A673 (cell line): ENCODE data around the gene FPR2. TPM values are rescaled to one million over a fixed set of nuclear protein-coding genes. Genes with fewer than 3 reads are reported as not detected.

Experiments
- BruUV-seq: library from RNA; stranded (reverse); fragments of 400-500 nt; replicated peaks from 2 replicates; lab custom pipeline; 2021; lab: Mats Ljungman, UMichigan
- CTCF ChIA-PET: fragments of 300-600 bp; sonication (Branson Sonifier 250); formaldehyde crosslinking; loops from one replicate; lab custom pipeline; 2022; ENCODE audit warnings: antibody characterized with exemption; lab: Charles Lee
- POLR2A ChIA-PET: fragments of 300-600 bp; sonication (Branson Sonifier 250); formaldehyde crosslinking; loops from one replicate; lab custom pipeline; 2022; ENCODE audit warnings: antibody characterized with exemption; ENCODE audit not compliant: low non-redundant PET; lab: Charles Lee
- DNase-seq: peaks from one replicate; pipeline ENCODE4 v3.0.0-alpha.2; 2015; ENCODE audit warnings: low spot score
- H3K27ac ChIP-seq: fragments of 200-600 bp; sonication (generic); 2 replicates; pipeline ENCODE4 v1.5.1; 2016; ENCODE audit warnings: mixed run types, low read depth, mild to moderate bottlenecking, mixed read lengths, antibody characterized with exemption, low read length; ENCODE audit not compliant: poor library complexity, severe bottlenecking
- H3K27me3 ChIP-seq: fragments of 200-600 bp; sonication (generic); replicated peaks from 2 replicates; pipeline ENCODE4 v1.6.1; 2017; ENCODE audit warnings: mixed run types, low read depth, mild to moderate bottlenecking, mixed read lengths, antibody characterized with exemption, low read length; ENCODE audit not compliant: insufficient read depth, poor library complexity
- H3K36me3 ChIP-seq: fragments of 200-600 bp; sonication (generic); 2 replicates; pipeline ENCODE4 v1.6.1; 2016; ENCODE audit warnings: mixed run types, mild to moderate bottlenecking, mixed read lengths, antibody characterized with exemption, low read length; ENCODE audit not compliant: insufficient read depth, poor library complexity, severe bottlenecking
- H3K4me1 ChIP-seq: fragments of 200-600 bp; sonication (generic); 2 replicates; pipeline ENCODE4 v1.6.1; 2017; ENCODE audit warnings: mixed run types, mild to moderate bottlenecking, mixed read lengths, antibody characterized with exemption, low read length; ENCODE audit not compliant: insufficient read depth, poor library complexity, severe bottlenecking
- H3K4me3 ChIP-seq: fragments of 200-600 bp; sonication (generic); 2 replicates; pipeline ENCODE4 v1.5.1; 2016; ENCODE audit warnings: low read depth, mixed run types, mild to moderate bottlenecking, mixed read lengths, low read length; ENCODE audit not compliant: poor library complexity, severe bottlenecking
- H3K9me3 ChIP-seq: fragments of 200-600 bp; sonication (generic); 2 replicates; pipeline ENCODE4 v1.6.1; 2016; ENCODE audit warnings: mixed run types, low read depth, mild to moderate bottlenecking, mixed read lengths, antibody characterized with exemption, low read length; ENCODE audit not compliant: poor library complexity, severe bottlenecking
- EZH2 ChIP-seq: fragments of 200-600 bp; sonication (generic); IDR thresholded peaks from 2 replicates; pipeline ENCODE4 v1.6.1; 2017; ENCODE audit warnings: borderline replicate concordance, low read depth, mild to moderate bottlenecking, mixed read lengths, antibody characterized with exemption, low read length; ENCODE audit not compliant: poor library complexity, severe bottlenecking
- intact Hi-C: fragments of 100-400 bp; cut with micrococcal nuclease; formaldehyde crosslinking; loops from one replicate; pipeline ENCODE4 v1.10.0; 2022; ENCODE audit not compliant: unreplicated experiment
- total RNA-seq: library from RNA; stranded (reverse); gene quantifications from 2 replicates; pipeline ENCODE4 v1.2.3, GENCODE V29; 2021
- TF ChIP-seq, protein P1 (sequence below): fragments of 300-800, 200-600 bp; sonication (generic); conservative IDR thresholded peaks from 2 replicates; pipeline ENCODE4 v1.5.1; 2017; ENCODE audit warnings: low read depth, mild to moderate bottlenecking, antibody characterized with exemption, low read length, moderate library complexity, mixed read lengths

FPR2 gene
- total RNA-seq, 1 experiment from 2014 or later = not detected

DNA sequence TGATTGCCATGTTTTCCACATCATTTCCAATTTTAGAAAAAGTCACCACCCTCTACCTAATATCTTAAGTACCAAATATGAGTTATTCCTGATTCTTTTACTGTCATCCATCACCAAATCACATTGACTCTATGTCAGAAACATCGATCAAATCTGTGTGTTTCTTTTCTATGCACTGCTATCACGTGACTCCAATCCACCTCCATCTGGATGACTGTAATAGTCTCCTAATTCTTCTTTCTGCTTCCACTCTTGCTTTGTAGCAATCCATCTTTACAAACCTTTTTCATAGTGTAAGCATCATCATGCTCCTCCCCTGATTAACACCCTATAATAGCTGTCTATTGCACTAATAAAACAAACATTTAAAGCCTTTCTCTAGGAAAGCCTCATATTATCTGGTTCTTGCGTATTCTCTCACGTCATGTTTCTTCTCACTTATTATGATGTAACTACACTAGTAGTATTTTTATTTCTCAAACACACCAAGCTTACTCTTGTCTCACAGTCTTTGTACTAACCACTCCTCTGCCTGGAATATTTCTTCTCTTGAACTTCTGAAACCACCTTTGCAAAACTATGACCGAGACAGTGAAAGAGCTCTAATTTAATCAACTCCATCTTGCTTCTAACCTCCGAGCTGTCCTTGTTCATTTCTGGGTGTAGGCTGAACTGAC lies 23.3 kb downstream of the FPR2 start:
- BruUV-seq = no TSS peak
- no peak overlapping the region for H3K27ac ChIP-seq
- H3K27me3 ChIP-seq = peaks cover 37% of the 10 kb centered on the region
- no peaks in the 10 kb centered on the region for H3K36me3 ChIP-seq
- no peaks in the 10 kb centered on the region for H3K4me1 ChIP-seq
- ChIA-PET CTCF (interaction anchor here (1.1 kb wide), 1 partner anchor 24 kb away, joined by 3 read pairs; no protein-coding TSS in a partner anchor), POLR2A (no interaction called here)
- H3K4me3 ChIP-seq = no peak overlapping the region
- TF ChIP-seq, protein P1, sequence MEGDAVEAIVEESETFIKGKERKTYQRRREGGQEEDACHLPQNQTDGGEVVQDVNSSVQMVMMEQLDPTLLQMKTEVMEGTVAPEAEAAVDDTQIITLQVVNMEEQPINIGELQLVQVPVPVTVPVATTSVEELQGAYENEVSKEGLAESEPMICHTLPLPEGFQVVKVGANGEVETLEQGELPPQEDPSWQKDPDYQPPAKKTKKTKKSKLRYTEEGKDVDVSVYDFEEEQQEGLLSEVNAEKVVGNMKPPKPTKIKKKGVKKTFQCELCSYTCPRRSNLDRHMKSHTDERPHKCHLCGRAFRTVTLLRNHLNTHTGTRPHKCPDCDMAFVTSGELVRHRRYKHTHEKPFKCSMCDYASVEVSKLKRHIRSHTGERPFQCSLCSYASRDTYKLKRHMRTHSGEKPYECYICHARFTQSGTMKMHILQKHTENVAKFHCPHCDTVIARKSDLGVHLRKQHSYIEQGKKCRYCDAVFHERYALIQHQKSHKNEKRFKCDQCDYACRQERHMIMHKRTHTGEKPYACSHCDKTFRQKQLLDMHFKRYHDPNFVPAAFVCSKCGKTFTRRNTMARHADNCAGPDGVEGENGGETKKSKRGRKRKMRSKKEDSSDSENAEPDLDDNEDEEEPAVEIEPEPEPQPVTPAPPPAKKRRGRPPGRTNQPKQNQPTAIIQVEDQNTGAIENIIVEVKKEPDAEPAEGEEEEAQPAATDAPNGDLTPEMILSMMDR = no peak
- TF ChIP-seq EZH2 = no peak
- no peaks in the 10 kb centered on the region for H3K9me3 ChIP-seq
- intact Hi-C loops = no loop called here
- no peak for DNase-seq

DNA sequence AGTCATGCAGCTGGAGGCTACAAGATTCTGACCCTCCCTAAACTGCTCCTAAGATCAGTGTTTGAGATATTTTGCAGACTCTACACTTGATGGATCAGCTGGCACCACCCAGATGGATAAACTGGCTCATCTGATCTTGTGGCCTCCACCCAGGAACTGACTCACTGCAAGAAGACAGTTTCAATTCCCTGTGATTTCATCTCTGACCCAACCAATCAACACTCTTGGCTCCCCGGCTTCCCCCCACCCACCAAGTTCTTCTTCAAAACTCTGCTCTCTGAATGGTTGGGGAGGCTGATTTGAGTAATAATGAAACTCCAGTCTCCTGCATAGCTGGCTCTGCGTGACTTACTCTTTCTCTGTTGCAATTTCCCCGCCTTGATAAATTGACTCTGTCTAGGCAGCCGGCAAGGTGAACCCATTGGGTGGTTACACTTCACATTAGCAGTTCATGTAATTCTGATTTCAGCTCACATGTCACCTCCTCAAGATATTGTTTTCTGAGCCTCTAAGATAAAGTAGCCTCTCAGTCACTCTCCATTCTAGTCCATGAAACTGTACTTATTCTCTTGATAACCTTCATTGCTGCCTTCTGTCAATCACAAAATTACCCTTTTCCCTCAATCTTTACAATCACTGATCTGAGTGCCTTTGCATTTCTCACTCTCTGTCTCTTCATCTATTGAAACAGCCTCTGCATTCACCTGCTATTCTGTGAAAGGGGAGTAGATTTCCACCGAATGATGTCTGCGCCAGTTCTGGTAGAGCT lies 24.1 kb downstream of the FPR2 start:
- CTCF ChIA-PET = interaction anchor here (1.1 kb wide), 1 partner anchor 24 kb away, joined by 3 read pairs; no protein-coding TSS in a partner anchor

DNA sequence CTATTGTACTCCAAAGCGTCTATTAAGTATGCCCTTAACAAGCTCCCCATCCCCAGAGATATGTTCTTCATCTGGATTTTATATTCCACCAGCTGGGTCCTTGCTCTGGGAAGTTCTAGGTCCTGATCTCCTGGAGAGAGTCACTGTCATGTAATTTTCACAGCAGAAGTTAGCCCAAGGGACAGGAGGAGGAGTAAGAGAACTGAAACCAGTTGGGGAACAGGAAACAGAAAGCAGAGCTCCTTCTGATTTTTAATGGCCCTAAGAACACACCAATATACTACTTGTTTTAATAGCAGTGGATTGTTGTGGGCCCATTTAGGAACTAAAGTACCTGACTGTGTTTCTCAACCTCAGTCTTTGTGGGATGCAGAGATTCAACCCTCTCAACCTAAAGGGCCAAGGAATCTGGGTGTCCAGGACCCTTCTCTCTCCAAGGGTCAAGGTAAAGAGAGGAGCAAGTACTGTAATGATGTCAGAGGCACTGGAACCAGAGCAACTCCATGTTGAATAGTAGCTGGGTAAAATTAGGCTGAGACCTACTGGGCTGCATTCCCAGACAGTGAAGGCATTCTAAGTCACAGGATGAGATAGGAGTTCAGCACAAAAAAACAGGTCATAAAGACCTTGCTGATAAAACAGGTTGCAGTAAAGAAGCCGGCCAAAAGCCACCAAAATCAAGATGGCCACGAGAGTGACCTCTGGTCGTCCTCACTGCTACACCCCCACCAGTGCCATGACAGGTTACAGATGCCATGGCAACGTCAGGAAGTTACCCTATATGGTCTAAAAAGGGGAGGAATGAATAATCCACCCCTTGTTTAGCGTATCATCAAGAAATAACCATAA lies 25.9 kb downstream of the FPR2 start:
- no peak for TF ChIP-seq EZH2
- intact Hi-C loops = no loop called here

More for the DNA sequence above, 24.1 kb downstream of the FPR2 start:
- no peaks in the 10 kb centered on the region for H3K9me3 ChIP-seq
- TF ChIP-seq, protein P1 = no peak
- no peak for TF ChIP-seq EZH2
- no peak overlapping the region for H3K4me3 ChIP-seq
- H3K27me3 ChIP-seq = peaks cover 28% of the 10 kb centered on the region
- POLR2A ChIA-PET = no interaction called here
- no peak overlapping the region for H3K27ac ChIP-seq
- BruUV-seq = no TSS peak
- H3K4me1 ChIP-seq = no peaks in the 10 kb centered on the region
- no peaks in the 10 kb centered on the region for H3K36me3 ChIP-seq
- intact Hi-C loops = no loop called here
- peak; percentile 56 for DNase-seq

More for the DNA sequence above, 25.9 kb downstream of the FPR2 start:
- BruUV-seq = no TSS peak
- Histone ChIP-seq H3K27ac (no peak overlapping the region), H3K36me3 (no peaks in the 10 kb centered on the region), H3K27me3 (peaks cover 11% of the 10 kb centered on the region), H3K9me3 (no peaks in the 10 kb centered on the region), H3K4me1 (peaks cover 11% of the 10 kb centered on the region), H3K4me3 (no peak overlapping the region)
- no peak for DNase-seq
- POLR2A ChIA-PET = no interaction called here
- CTCF ChIA-PET = no interaction called here
